ENCODE results near the gene ZRANB3. TPM values are rescaled to one million over a fixed set of nuclear protein-coding genes. Genes with fewer than 3 reads are reported as not detected.

Gene ZRANB3
- total and polyA plus RNA-seq, 9 donors, result 2.6 to 11.4 (median 7.1) TPM

DNA sequence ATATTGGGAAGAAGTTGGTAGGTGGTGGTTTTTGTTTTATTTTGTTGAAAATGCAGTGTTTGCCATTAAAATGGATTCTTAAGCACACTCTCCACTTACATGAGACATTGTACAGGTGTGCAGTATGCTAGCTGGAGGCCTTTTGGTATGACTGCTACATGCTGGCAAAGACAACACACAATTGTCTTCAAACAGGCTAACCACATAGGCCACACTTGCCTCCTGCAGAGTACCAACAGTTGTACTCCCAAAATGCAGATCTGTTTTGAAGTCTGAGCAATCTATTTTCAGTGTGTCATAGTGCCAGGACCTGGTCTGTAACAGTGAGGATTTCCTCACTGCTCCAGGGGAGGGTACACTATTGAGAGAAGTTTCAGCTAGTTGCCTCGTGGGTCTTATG, 213.6 kb downstream of the ZRANB3 start:
- Histone ChIP-seq H3K4me1 (ENCODE audit: insufficient read depth) (no peaks in the 10 kb centered on the region), H3K27me3 (no peaks in the 10 kb centered on the region), H3K27ac (no peak overlapping the region), H3K9me3 (no peaks in the 10 kb centered on the region), H3K4me3 (no peak overlapping the region), H3K36me3 (no peaks in the 10 kb centered on the region)
- no peak for DNase-seq
- intact Hi-C loops (cut with DNase I), result no loop called here
- 61 to 92% (median 71%) methylated on average over 1 of the region's 1 CpG for WGBS, 3 donors
- no peak for TF ChIP-seq CTCF (IDR thresholded peaks at IDR 0.05)
- no peak for TF ChIP-seq EP300 (IDR thresholded peaks at IDR 0.05)
- TF ChIP-seq POLR2A (IDR thresholded peaks at IDR 0.05), result no peak

DNA sequence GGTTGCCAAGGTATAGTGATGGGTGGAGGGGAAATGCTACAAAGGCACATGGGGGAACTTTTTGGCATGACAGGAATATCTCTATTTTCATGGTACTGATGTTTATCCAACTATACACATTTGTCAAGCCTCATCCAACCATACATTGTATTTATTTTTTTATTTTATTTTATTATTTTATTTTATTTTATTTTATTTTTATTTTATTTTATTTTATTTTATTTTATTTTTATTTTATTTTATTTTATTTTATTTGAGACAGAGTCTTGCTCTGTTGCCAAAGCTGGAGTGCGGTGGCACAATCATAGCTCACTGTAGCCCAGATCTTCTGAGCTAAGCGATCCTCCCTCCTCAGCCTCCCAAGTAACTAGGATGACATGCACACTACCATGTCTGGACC, 219.1 kb downstream of the ZRANB3 start:
- 73 to 97% (median 95%) methylated on average over 2 of the region's 2 CpGs for WGBS, 3 donors
- no peak for TF ChIP-seq EP300 (IDR thresholded peaks at IDR 0.05)
- TF ChIP-seq CTCF (IDR thresholded peaks at IDR 0.05), result no peak
- Histone ChIP-seq H3K27ac (no peak overlapping the region), H3K27me3 (no peaks in the 10 kb centered on the region), H3K9me3 (no peaks in the 10 kb centered on the region), H3K4me3 (no peak overlapping the region), H3K36me3 (no peaks in the 10 kb centered on the region), H3K4me1 (ENCODE audit: insufficient read depth) (no peaks in the 10 kb centered on the region)
- DNase-seq, result no peak
- intact Hi-C loops (cut with DNase I), result no loop called here

GRCh38 chr2:135311268-135311667, 219.8 kb downstream of the ZRANB3 start:
- Histone ChIP-seq H3K4me1 (ENCODE audit: insufficient read depth) (no peaks in the 10 kb centered on the region), H3K27me3 (no peaks in the 10 kb centered on the region), H3K36me3 (no peaks in the 10 kb centered on the region), H3K4me3 (no peak overlapping the region), H3K27ac (no peak overlapping the region), H3K9me3 (no peaks in the 10 kb centered on the region)
- 82 to 98% (median 97%) methylated on average over 3 of the region's 3 CpGs for WGBS, 3 donors
- TF ChIP-seq EP300 (IDR thresholded peaks at IDR 0.05) (no peak), CTCF (IDR thresholded peaks at IDR 0.05) (no peak), POLR2A (IDR thresholded peaks at IDR 0.05) (no peak)
- intact Hi-C loops (cut with DNase I), result no loop called here
- no peak for DNase-seq

DNA sequence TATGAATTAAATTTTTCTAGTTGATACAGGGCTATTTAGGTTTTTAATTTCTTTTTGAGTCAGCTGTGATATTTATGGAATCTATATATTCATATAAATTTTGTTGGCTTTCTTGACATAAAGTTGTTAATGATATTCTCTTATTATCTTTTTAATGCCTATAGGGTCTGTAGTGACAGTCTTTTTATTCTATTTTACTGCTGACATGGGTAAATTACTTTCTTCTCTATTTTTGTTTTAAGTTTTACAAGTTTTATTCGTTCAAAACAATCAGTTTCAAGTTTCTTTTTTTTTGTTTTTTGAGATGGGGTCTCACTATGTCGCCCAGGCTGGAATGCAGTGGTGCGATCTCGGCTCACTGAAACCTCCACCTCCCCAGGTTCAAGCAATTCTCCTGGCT, 226.3 kb downstream of the ZRANB3 start:
- intact Hi-C loops (cut with DNase I), result no loop called here
- Histone ChIP-seq H3K27ac (no peak overlapping the region), H3K27me3 (no peaks in the 10 kb centered on the region), H3K4me1 (ENCODE audit: insufficient read depth) (no peaks in the 10 kb centered on the region), H3K9me3 (no peaks in the 10 kb centered on the region), H3K4me3 (no peak overlapping the region), H3K36me3 (no peaks in the 10 kb centered on the region)
- DNase-seq, result no peak
- no peak for TF ChIP-seq EP300 (IDR thresholded peaks at IDR 0.05)
- no peak for TF ChIP-seq CTCF (IDR thresholded peaks at IDR 0.05)
- no peak for TF ChIP-seq POLR2A (IDR thresholded peaks at IDR 0.05)
- 81 to 97% (median 94%) methylated on average over 4 of the region's 4 CpGs for WGBS, 3 donors

All from ovary (tissue), 9 donors.